HepG2 (cell line): ENCODE measurements around the gene CNNM2.

ENCODE experiments used
- EEA1 ChIP-seq: sonication (generic); formaldehyde crosslinking; IDR thresholded peaks from 2 replicates; pipeline ENCODE4 v1.5.1; 2020; ENCODE audit warnings: mild to moderate bottlenecking, missing genetic modification reagents, borderline replicate concordance
- GPN1 ChIP-seq: sonication (generic); formaldehyde crosslinking; IDR thresholded peaks from 2 replicates; pipeline ENCODE4 v1.5.1; 2020; ENCODE audit warnings: missing genetic modification reagents, borderline replicate concordance
- MAFF ChIP-seq: IDR thresholded peaks from 2 replicates; pipeline ENCODE4 v1.6.1; 2011; ENCODE audit warnings: low read depth, low read length, improper control_type of control experiment
- MTF2 ChIP-seq: sonication (generic); formaldehyde crosslinking; IDR thresholded peaks from 2 replicates; pipeline ENCODE4 v1.5.0; 2020; ENCODE audit warnings: missing genetic modification reagents, borderline replicate concordance
- POLR2A ChIP-seq, 2 experiments: IDR thresholded peaks; 2 replicates each; pipeline ENCODE4 v1.6.1; 2011; ENCODE audit warnings: low read depth in 2 of 2, low read length in 2 of 2, mild to moderate bottlenecking in 1 of 2, moderate library complexity in 1 of 2; ENCODE audit not compliant: insufficient read depth in 1 of 2
- ZBTB49 ChIP-seq: sonication (generic); formaldehyde crosslinking; IDR thresholded peaks from 2 replicates; pipeline ENCODE4 v1.4.0; 2020; ENCODE audit warnings: missing genetic modification reagents, borderline replicate concordance
- ZNF276 ChIP-seq: sonication (generic); formaldehyde crosslinking; IDR thresholded peaks from 2 replicates; pipeline ENCODE4 v1.4.0; 2020; ENCODE audit warnings: mild to moderate bottlenecking, low read depth, missing genetic modification reagents
- ZNF333 ChIP-seq: sonication (generic); formaldehyde crosslinking; IDR thresholded peaks from 2 replicates; pipeline ENCODE4 v1.4.0; 2020; ENCODE audit warnings: mild to moderate bottlenecking, missing genetic modification reagents, borderline replicate concordance
- TF ChIP-seq, protein P1 (sequence below): sonication (generic); formaldehyde crosslinking; IDR thresholded peaks from 2 replicates; pipeline ENCODE4 v1.9.0; 2022; ENCODE audit warnings: missing genetic modification reagents, mild to moderate bottlenecking, borderline replicate concordance

DNA sequence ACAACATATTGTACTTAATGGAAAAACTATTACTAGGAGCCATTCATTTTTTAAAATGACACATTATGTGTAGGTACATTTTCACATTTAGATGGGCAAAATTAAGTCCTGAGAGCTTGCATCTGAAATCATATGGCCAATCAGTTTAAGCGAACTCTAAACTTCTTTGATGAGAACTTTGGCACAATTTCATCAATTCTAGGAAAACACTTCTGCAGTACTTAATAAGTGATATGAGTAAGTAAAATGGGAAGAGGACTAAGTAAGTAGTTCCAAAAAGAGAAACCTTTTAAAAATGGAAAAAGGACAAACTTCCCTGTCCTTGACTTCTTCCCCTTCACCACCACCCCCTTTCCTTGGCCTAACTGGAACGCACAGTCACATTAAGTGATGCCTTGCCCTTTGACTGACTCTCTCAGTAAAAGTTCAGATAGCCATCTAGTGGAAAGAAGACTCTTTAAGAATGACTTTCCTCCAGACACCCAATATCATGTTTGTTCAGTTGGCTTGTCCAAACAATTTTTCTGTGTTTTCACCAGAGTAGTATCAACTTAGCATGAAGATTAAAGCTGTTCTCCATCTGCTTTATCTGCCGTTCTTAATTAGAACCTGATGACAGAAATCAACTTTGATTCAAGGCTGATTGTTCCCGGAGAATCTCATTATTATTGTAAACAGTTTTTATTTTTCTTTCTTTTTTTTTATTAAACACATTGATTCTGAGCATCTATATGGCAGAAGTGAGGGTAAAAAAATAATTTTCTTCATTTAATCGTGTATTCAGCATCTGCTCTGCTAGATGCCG is 45.1 kb downstream of the CNNM2 start:
- TF ChIP-seq MTF2 (CRISPR knock-in tag) (no peak), ZNF333 (CRISPR knock-in tag) (no peak), ZBTB49 (CRISPR knock-in tag) (no peak), GPN1 (CRISPR knock-in tag) (no peak), POLR2A (IDR thresholded peaks at IDR 0.05; ENCODE audit: insufficient read depth in 1 of 2, low read depth in 2 of 2, low read length in 2 of 2) (no peak), MAFF (no peak), ZNF276 (CRISPR knock-in tag) (no peak), EEA1 (CRISPR knock-in tag) (no peak)
- TF ChIP-seq, protein P1, sequence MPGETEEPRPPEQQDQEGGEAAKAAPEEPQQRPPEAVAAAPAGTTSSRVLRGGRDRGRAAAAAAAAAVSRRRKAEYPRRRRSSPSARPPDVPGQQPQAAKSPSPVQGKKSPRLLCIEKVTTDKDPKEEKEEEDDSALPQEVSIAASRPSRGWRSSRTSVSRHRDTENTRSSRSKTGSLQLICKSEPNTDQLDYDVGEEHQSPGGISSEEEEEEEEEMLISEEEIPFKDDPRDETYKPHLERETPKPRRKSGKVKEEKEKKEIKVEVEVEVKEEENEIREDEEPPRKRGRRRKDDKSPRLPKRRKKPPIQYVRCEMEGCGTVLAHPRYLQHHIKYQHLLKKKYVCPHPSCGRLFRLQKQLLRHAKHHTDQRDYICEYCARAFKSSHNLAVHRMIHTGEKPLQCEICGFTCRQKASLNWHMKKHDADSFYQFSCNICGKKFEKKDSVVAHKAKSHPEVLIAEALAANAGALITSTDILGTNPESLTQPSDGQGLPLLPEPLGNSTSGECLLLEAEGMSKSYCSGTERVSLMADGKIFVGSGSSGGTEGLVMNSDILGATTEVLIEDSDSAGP: no peak
